HG02885 (cell line): ENCODE results near the gene PCSK2.

Experiments used
- ATAC-seq: cut with Tn5 transposase; IDR thresholded peaks from one replicate; pipeline ENCODE4 v1.9.1; 2021; ENCODE audit warnings: mild to moderate bottlenecking; ENCODE audit not compliant: unreplicated experiment, poor library complexity

Gene PCSK2

DNA sequence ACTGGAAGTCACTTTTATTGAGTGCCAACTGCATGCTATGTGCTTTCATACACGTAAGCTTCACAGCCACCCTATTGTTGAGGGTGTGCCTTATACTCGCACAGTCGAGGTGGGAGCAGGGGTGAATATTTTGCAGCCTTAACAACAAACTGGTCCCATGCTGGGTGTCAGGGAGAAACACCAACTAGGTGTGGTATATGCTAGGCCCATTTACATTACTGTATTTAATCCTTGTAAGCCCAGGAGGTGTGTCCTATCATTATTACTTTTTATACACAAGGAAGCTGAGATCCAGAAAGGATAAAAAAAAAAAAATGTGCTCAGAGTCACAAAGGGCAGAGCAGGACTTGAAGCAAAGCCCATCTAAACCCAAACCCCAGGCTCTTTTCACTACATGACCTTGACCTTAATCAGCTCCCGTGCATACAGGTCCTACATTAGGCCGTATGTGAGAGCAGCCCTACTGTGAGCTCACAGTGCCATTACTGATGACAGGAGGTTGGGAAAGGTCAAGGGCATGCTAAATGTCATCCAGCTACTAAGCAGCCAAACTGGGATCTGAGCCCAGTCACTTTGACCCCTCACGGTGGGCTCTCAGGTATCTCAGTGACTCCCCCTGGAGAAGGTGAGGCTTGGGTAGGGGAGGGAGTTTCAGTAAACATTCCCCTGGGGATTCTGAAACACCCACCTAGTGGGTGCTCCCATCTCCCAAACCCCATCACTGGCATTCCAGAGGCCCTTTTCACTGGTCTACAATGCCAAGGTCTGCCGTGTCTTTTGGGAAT, 242.6 kb downstream of the PCSK2 start:
- no peak for ATAC-seq

DNA sequence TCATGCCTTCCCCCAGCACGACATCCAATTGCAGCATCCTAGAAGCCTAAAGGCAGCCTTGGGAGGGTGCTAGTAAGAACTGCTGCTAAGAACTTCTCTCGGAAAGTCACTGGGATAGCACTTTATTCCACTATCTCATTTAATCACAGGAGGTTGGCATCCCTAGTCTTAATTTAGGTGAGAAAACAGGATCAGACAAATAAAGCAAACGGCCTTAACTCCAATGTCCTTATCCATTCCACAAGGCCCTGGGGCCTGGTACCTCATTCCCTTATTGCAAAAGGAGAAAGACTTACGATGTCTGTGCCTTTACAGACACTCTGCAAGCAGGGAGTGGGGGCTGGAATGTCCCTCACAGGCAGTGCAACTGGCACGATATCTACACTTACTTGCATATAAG, 243.7 kb downstream of the PCSK2 start:
- ATAC-seq, result no peak

DNA sequence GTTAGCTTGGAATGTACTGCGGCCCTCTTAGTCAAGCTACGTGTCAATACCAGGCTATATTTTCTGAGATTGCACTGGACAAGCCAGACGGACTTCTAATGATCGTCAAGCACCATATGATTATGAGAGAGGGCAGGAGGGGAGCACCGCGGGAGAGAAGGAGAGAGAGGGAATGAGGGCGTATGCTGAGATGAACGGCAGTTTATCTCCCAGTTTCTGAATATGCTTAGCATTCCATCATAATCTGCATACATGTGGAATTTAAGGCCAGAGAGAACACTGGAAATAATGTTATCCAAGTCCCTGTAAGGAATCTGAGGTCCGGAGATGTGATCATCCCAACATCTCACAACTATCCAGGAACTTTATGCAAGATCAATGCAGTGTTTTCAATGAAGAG, 244.1 kb downstream of the PCSK2 start:
- no peak for ATAC-seq

DNA sequence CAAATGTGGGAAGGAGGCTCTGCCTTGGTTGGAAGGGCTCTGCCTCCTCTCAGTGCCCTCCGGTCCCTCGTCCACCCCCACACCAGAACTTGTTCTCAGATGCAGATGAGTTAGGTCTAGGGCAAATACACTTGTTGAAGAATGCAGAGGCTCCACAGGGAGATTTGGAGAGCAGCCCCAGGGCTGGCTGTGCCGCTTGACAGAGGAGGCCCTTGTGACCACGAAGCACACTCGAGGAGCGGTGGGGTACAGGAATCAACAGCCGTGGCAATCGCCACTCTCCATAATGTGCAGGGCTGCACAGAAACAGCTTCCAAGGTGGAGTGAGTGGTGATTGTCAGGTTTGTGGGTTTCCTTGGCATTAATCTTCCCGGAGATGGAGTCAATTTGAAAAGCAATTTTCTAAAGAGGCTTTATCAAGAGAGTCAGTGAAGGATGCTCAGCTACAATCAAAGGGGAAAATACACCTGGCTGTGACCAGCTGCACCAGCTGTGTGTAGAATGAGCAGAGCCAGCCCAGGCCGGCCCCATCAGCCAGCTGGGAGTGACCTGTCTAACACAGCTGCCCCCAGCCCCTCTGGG, 244.9 kb downstream of the PCSK2 start:
- ATAC-seq, result no peak

DNA sequence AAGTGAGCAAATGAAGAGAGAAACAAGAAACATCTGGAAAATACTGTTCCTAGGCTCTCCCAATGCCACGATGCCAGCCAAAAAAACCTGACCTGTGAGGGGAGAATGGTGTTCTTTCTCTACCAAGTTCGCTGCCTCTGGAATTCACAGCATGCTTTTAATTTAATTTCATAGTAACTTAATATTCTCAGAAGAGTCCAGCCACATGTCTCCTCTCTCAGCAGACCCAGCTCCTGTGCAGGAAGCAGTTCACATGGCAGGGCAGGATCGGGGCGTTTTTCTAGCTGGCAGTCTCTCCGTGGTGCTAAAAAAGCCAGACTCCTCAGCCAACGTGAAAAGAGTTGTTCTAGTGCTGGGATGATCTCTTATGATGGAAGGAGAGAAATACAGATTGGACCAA, 246.8 kb downstream of the PCSK2 start:
- ATAC-seq, result no peak

DNA sequence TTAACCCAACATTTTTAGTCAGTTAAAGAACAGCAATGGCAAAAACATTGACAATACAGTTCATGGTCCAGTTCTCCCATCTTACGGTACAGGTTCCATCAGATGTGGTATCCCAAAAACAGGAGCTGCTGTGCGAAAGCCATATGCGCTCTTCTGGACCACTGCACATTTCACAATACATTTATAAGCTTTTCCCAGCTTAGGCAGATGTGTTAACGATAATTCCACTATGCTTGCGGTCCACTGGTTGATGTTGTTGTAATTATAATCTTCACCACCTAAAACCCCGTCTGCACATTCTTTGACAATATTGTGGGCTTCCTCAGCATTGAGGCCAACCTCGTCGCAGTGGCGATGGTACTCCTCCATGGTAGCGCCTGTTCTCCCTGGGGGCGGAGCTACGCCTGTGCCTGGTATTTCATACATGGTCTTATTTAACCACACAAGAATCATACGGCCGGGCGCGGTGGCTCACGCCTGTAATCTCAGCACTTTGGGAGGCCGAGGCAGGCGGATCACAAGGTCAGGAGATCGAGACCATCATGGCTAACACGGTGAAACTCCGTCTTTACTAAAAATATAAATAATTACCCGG, 252.3 kb downstream of the PCSK2 start:
- ATAC-seq, result no peak

DNA sequence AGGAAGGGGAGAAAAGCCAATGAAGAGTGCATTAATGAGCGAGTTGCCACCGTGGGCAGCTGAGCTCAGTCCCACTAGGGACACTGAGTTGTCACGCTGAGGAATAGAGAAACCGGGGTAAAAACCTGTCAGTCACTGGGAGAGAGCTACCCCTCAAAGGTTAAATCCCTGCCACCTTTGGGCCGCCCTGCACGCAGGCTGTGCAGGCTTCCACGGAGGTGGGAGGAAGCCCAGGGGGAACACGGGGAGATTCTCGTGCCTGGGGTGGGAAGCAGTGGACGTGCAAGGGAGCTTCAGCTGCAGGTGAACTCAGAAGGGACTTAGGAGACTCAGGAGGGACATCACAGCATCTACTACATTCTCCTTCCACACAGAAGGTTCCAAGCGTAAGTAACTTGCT, 253.9 kb downstream of the PCSK2 start:
- ATAC-seq, result no peak

DNA sequence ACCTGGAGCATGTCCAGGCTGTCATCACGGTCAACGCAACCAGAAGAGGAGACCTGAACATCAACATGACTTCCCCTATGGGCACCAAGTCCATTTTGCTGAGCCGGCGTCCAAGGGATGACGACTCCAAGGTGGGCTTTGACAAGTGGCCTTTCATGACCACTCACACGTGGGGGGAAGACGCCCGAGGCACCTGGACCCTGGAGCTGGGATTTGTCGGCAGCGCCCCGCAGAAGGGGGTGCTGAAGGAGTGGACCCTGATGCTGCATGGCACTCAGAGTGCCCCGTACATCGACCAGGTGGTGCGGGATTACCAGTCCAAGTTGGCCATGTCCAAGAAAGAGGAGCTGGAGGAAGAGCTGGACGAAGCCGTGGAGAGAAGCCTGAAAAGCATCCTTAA, 254.8 kb downstream of the PCSK2 start:
- no peak for ATAC-seq

DNA sequence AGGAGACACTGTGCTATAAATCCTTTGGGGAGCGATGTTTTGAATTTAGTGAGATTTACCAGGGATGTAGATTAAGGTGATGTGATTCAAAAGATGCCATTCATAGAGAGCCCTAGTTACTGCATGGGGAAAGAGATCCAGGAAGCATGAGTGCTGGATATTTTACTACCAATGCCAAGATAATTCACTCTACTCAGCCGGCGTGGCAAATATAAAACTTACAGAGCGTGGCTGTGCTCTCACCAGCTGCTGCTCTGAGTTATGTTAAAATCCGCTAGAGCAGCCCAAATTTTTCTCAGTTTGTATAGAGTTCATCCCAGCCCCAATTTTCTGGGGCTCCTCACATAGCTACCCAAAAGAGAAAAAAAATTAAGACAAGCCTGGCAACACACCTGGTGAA, 255.7 kb downstream of the PCSK2 start:
- ATAC-seq, result no peak

DNA sequence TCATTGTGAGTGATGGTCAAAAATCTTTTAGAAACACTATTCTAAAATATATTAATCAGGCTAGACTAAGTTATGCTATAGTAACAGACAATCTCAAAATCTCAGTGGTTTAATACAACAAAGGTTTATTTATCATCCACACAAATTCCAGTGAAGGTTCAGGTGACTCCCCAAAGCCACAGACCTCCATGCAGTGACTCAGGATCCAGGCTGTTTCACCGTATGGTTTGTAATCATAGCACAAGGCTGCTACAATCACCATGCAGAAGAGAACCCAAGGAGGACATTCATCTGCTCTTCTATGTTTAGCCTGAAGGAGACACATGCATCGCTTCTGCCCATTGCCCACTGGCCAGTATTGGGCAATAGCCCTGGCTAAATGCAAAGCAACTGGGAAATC, 258.2 kb downstream of the PCSK2 start:
- no peak for ATAC-seq

DNA sequence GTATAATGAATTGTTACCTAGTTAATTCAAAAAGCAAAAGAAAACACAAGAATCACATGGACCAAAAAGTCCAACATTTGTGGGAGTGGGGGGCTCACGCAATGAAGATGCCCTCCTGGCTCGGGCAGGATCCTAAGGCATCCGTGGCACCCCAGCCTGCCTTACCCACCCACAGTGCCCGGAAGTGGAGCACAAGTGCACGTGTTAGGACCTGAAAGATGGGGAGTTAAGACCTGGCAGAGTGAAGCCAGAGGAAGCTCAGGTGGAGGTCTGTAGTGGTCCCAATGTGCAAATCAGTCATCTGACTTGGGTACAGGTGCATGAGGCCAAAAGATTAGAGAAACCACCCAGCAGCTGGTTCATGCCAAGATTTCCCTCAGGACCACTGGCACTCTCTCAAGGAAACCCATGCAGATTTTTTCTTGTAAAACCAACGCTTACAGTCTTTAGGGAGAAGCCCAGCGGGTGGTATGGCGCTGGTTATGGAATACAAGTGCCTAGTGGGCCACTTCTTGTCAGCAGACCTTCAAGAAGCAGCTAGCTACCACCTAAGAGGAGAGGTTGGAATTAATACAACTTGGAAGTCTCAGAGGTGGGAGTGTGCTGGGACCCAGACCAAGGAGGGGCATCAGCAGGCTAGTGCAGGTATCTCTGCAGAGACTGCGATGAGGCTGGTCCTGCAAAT, 262.2 kb downstream of the PCSK2 start:
- no peak for ATAC-seq

DNA sequence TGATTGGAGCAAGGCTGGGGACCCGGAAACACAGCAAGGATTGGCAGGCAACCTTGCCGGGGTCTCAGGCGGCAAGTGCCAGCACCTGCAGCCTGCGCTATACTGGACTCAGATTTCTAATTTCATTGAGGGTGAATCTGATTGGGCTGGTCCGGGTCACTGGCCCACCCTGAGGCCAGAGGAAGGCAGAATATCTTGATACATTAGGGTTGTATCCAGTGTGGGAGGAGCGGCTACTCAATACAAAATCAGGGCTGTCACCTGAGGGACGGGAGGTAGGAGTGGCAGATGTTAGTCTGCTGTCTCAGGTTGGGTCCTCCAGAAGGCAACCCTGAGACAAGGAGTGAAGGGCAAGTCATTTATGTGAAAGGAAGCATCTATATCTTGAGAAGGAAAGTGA, 263.7 kb downstream of the PCSK2 start:
- ATAC-seq, result no peak

DNA sequence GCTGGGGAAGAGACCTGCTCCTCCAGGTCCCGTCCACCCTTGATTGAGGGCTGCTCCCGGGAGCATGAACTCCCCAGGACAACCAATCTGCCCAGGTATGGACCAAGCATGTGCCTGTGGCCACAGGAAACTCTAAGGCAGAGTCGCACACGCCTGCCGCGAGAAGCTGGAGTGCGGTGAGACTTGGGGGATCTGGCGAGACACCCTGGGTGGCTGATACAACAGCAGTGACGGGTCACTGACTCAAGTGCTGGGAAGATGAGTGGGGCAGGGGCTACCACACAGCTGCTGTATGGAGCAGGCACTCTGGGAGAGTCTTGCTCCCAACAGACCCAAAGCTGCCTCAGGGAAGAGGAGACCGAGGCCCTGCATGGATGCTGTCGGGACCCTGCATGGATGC, 264.2 kb downstream of the PCSK2 start:
- ATAC-seq, result no peak

DNA sequence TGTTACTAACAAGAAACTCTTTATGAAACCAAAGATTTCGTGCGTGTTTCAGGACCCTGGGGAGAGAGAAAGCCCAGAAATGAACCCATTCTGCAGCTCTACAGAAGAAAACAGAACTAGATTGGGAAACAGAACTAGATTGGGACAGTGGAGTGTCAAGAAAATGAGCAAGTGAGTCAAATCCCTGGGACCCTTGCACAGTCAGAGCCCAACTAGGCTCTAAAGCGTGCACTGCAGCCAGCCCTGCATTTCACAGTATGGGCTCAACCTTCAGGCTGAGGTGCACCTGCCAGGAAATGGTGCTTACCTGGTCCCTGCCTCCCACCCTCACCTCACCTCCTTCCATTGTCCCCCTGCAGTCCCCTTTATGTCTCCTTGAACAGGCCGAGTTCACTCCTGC, 264.6 kb downstream of the PCSK2 start:
- no peak for ATAC-seq

DNA sequence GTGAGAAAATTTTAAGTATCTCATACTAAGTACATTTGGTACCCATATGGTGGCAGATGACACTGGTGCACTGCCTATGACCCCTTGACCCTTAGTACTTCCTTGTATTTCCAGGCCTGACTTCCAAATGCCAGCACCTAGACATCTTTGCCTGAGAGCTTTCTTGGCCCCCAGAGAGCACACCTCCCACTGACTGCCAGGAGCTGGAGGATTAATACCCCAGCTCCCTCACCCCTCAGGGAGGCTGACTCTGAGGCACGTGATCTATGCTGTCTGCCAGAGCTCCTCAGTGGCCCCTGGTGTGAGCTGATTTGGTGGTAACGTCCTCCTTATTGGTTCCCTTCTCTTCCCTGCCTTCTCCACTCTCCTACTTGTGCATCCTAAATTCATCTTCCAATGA, 266.3 kb downstream of the PCSK2 start:
- no peak for ATAC-seq

DNA sequence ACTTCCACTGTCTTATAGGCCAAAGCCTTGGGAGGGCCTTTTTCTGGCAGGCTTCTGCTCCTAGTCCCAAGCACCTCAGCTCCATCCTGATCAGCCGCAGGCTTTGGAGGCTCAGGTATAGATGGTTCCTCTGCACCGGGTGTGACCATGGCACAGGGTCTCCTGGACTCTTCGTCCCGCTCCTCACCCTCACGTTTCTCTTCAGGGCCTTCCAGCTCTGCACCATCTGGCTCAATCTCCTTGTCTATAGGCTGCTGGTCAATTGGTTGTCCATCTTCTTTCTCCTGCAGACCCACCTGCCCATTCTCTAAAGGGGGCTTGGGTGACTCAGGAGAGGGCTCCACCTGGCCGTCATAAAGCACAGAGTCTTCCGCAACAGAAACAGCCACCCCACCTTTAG, 267.4 kb downstream of the PCSK2 start:
- ATAC-seq, result no peak

DNA sequence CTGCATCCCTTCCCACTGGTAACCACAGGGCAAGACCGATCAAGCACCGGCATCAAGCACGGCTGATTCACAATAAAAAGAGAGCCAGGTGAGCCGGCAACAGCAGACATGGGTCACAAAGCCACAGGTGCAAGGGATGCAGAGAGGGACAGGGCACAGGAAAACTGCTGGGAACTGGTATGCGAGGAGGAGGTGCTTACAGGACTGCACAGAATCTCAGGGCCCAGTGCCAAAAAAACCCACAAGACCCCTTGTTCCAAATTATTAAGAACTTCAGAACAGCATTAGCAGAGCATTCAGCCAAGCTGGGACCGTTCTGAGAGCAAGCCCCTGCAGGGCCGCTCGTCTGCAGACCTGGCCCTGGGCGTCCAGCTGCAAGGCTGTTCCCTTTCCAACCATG, 269.0 kb downstream of the PCSK2 start:
- ATAC-seq, result no peak

DNA sequence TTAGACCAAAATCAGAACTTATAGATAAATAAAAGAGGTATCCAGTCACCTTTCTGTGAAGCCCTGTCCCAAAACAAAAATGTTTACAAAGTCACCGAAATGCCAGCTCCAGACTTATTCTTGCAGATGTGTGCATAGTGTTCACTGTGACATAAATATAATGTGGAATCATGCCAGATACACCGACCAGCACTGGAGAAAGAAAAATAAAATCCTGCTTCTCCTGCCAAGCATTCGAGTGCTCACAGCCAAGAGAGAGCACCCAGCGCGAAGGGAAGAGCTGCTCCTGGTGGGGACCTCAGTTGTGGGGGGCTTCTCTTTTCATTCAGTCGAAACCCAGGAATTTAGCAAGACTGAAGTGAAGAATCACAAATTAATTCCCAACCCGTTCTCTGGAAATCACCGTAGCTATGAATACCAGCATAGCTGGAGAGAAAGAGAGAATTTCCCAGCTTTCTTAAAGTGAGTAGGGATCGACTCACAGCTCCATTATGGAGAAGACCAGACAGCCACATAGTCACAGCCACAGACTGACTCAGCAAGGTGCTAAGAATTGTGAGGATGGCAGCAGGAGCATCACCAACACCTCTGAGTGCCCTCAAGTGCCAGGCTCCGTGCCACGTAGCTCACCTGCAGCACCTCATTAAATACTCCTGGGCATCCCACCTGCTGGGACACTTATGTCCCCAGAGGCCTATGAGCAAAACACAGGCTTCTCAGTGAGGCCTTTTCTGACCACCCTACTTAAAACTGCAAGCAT, 271.2 kb downstream of the PCSK2 start:
- no peak for ATAC-seq

DNA sequence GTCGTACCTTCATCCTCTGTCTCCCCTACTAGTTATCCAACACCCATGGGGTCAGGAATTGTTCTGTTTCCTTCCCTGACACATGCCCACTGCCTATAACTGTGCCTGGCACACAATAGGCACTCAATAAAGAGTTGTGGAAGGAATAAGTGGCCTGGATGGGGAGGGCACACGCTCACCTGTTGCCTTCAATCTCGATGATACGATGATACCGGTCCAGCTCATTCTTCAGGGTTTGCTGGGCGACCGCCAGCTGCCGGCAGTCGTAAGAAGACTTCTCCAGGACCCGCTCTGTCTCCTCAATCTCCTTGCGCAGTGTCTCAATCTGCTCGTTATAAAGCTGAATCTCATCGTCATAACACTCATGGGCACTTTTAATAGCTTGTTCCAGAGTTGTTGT, 271.8 kb downstream of the PCSK2 start:
- ATAC-seq, result no peak

DNA sequence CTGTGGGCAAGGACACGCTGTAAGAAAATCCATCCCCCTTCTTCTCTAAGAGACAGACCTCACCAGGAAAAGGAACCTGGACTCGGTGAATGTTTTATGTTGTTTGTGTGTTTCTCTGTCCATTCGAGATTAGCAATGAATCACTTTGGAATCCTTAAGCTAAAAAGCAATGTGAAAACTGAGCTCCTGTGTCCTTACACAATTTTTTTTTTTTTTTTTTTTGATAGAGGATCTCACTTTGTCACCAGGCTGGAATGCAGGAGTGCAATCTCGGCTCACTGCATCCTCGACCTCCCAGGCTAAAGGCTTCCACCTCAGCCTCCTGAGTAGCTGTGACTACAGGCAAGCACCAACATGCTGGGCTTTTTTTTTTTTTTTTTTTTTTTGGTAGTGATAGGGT, 272.2 kb downstream of the PCSK2 start:
- ATAC-seq, result no peak

DNA sequence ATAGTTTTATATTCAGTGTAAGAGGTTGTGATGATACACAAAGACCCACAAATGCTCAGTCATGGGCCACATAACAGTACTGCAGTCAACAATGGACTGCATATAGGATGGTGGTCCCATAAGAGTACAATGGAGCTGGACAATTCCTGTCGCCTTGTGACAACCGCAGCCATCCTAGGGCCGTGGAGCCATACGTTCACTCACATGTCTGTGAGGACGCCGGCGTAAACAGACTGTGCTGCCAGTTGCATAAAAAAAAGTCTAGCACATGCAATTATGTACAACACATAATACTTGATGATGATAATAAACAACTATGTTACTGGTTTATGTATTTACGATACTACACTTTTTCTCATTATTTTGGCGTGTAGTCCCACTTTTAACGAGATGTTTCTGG, 273.4 kb downstream of the PCSK2 start:
- ATAC-seq, result no peak
